MM.1S (cell line): ENCODE results near the gene HMGN2.

Source experiments
- DNase-seq: peaks from one replicate; pipeline ENCODE4 v3.0.0-alpha.2; 2015
- H2AFZ ChIP-seq: fragments of 300-600 bp; sonication (generic); 2 replicates; pipeline ENCODE4 v1.6.0; 2016; ENCODE audit warnings: antibody characterized with exemption, low read length
- H3F3A ChIP-seq: fragments of 300-600 bp; sonication (generic); 2 replicates; pipeline ENCODE4 v1.6.1; 2016; ENCODE audit warnings: mild to moderate bottlenecking, antibody characterized with exemption, low read length, moderate library complexity, mixed read lengths; ENCODE audit not compliant: insufficient read depth
- H3K27ac ChIP-seq: fragments of 300-600 bp; sonication (generic); 2 replicates; pipeline ENCODE4 v1.5.1; 2016; ENCODE audit warnings: mild to moderate bottlenecking, low read length
- H3K27me3 ChIP-seq: fragments of 300-600 bp; sonication (generic); replicated peaks from 2 replicates; pipeline ENCODE4 v1.6.0; 2016; ENCODE audit warnings: low read length; ENCODE audit not compliant: insufficient read depth
- H3K36me3 ChIP-seq: fragments of 300-600 bp; sonication (generic); replicated peaks from 2 replicates; pipeline ENCODE4 v1.6.1; 2016; ENCODE audit warnings: mild to moderate bottlenecking, low read length, mixed read lengths; ENCODE audit not compliant: insufficient read depth
- H3K4me1 ChIP-seq: fragments of 300-600 bp; sonication (generic); 2 replicates; pipeline ENCODE4 v1.6.1; 2016; ENCODE audit warnings: low read length, mixed read lengths
- H3K4me2 ChIP-seq: fragments of 300-600 bp; sonication (generic); 2 replicates; pipeline ENCODE4 v1.6.0; 2016; ENCODE audit warnings: low read depth, low read length
- H3K4me3 ChIP-seq: fragments of 300-600 bp; sonication (generic); 2 replicates; pipeline ENCODE4 v1.5.1; 2016; ENCODE audit warnings: low read length, mixed read lengths
- H3K79me2 ChIP-seq: fragments of 300-600 bp; sonication (generic); 2 replicates; pipeline ENCODE4 v1.6.1; 2016; ENCODE audit warnings: mixed run types, low read length, mixed read lengths
- H3K9ac ChIP-seq: fragments of 300-600 bp; sonication (generic); 2 replicates; pipeline ENCODE4 v1.6.1; 2016; ENCODE audit warnings: low read length, mixed read lengths
- H3K9me2 ChIP-seq: fragments of 300-600 bp; sonication (generic); replicated peaks from 2 replicates; pipeline ENCODE4 v1.6.1; 2016; ENCODE audit warnings: mild to moderate bottlenecking, low read length, mixed read lengths; ENCODE audit not compliant: insufficient read depth
- H3K9me3 ChIP-seq: fragments of 300-600 bp; sonication (generic); replicated peaks from 2 replicates; pipeline ENCODE4 v1.6.1; 2016; ENCODE audit warnings: mild to moderate bottlenecking, low read length, mixed read lengths; ENCODE audit not compliant: insufficient read depth
- H4K20me1 ChIP-seq: fragments of 300-600 bp; sonication (generic); 2 replicates; pipeline ENCODE4 v1.6.1; 2016; ENCODE audit warnings: mild to moderate bottlenecking, low read length, moderate library complexity, mixed read lengths; ENCODE audit not compliant: insufficient read depth
- EZH2 ChIP-seq: fragments of 300-600 bp; sonication (generic); optimal IDR thresholded peaks from 2 replicates; pipeline ENCODE3; 2017; ENCODE audit warnings: low read depth, mild to moderate bottlenecking, antibody characterized with exemption, low read length, mixed read lengths
- EZH2phosphoT487 ChIP-seq: fragments of 300-600 bp; sonication (generic); IDR thresholded peaks from 2 replicates; pipeline ENCODE4 v1.6.1; 2018; ENCODE audit warnings: antibody characterized with exemption, low read length
- TF ChIP-seq, protein P1 (sequence below): fragments of 300-600 bp; sonication (generic); IDR thresholded peaks from 2 replicates; pipeline ENCODE4 v1.5.1; 2016; ENCODE audit warnings: antibody characterized with exemption, low read length, mixed read lengths

Gene HMGN2

DNA sequence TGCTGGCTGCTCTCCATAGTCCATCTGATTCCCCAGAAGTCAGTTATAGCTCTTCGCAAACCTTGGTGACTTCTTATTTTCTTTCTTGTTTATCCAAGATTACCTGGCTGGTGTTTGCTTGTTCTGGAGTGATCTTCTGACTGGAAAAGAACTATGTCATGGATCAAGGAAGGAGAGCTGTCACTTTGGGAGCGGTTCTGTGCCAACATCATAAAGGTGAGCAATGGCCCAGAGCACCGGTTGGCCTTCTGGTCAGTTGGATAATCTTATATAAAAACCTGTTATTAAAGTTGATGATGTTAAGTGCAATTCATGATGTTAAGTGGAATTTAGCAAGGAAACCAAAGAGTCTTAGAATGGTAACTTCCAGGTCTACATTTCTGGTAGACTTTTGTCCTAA is 39.4 kb upstream of the HMGN2 start:
- no peak for DNase-seq
- H3F3A ChIP-seq: 0 out of 2 replicates have a peak, but pooled peaks cover 3% of the 10 kb centered on the region
- TF ChIP-seq, protein P1, sequence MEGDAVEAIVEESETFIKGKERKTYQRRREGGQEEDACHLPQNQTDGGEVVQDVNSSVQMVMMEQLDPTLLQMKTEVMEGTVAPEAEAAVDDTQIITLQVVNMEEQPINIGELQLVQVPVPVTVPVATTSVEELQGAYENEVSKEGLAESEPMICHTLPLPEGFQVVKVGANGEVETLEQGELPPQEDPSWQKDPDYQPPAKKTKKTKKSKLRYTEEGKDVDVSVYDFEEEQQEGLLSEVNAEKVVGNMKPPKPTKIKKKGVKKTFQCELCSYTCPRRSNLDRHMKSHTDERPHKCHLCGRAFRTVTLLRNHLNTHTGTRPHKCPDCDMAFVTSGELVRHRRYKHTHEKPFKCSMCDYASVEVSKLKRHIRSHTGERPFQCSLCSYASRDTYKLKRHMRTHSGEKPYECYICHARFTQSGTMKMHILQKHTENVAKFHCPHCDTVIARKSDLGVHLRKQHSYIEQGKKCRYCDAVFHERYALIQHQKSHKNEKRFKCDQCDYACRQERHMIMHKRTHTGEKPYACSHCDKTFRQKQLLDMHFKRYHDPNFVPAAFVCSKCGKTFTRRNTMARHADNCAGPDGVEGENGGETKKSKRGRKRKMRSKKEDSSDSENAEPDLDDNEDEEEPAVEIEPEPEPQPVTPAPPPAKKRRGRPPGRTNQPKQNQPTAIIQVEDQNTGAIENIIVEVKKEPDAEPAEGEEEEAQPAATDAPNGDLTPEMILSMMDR: no peak
- TF ChIP-seq EZH2 (no peak), EZH2phosphoT487 (no peak)
- no peaks in the 10 kb centered on the region for H4K20me1 ChIP-seq
- no peaks in the 10 kb centered on the region for H3K9me2 ChIP-seq
- no peaks in the 10 kb centered on the region for H3K9me3 ChIP-seq
- peak overlapping the region; percentile 78 for H3K4me3 ChIP-seq
- H3K79me2 ChIP-seq: peaks cover 20% of the 10 kb centered on the region
- peak overlapping the region; percentile 87 for H3K4me2 ChIP-seq
- H2AFZ ChIP-seq: peak overlapping the region; percentile 83
- peaks cover 13% of the 10 kb centered on the region for H3K27me3 ChIP-seq
- peak overlapping the region; percentile 33; the same call in 1 of the 2 replicates for H3K27ac ChIP-seq
- H3K9ac ChIP-seq: peak overlapping the region; percentile 71
- peaks cover 8% of the 10 kb centered on the region; the same call in 1 of the 2 replicates for H3K4me1 ChIP-seq
- 0 out of 2 replicates have a peak, but pooled peaks cover 4% of the 10 kb centered on the region for H3K36me3 ChIP-seq

DNA sequence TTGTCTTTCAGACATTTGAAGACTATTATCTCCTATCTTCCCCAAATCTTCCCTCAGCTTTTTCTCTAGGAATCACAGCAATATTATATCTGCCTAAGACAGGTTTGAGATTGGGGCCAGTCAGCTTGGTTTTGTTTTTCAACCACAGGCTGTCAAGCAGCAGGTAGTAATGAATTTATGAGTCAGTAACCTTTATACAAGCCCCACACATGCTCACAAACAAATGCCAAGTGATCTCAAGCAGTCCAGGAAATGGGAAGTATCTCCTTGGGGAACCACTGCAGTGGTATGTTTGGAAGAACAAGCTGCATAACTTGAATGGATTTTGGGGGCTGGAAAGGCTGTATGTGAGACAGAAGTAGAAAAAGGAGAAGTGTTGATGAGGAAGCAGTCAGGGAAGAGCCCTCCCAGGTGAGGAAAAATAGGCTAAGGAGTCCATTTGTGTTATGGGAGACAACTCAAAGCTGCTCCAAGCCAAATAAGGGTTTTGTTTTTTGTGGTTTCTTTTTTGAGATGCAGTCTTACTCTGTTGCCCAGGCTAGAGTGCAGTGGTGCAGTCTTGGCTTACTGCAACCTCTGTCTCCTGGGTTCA is 38.0 kb upstream of the HMGN2 start:
- H3K4me3 ChIP-seq: no peak overlapping the region

DNA sequence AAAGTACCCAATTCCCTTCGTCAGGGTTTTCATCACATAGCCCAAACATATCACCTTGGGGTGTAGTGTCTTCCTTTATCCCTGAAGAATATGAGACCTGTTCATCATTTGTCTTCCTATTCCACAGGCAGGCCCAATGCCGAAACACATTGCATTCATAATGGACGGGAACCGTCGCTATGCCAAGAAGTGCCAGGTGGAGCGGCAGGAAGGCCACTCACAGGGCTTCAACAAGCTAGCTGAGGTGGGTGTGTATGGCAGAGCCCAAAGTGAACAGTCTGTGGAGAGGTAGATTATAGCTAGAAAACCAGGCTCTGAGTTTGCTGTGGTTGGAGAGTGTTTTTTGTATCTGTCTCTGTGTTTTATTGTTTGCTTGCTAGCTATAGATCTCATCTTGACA is 34.2 kb upstream of the HMGN2 start:
- peaks cover 4% of the 10 kb centered on the region; the same call in 1 of the 2 replicates for H3K36me3 ChIP-seq
- H3K4me3 ChIP-seq: no peak overlapping the region
- no peak overlapping the region for H3K27ac ChIP-seq
- H3K4me1 ChIP-seq: peaks cover 4% of the 10 kb centered on the region; the same call in 1 of the 2 replicates
- H3K9ac ChIP-seq: no peak overlapping the region
- TF ChIP-seq EZH2phosphoT487 (no peak), EZH2 (no peak)
- TF ChIP-seq, protein P1: no peak
- H3K9me2 ChIP-seq: no peaks in the 10 kb centered on the region
- H4K20me1 ChIP-seq: no peaks in the 10 kb centered on the region
- no peaks in the 10 kb centered on the region for H3K9me3 ChIP-seq
- H3K79me2 ChIP-seq: peaks cover 14% of the 10 kb centered on the region
- DNase-seq: no peak
- no peak overlapping the region for H2AFZ ChIP-seq
- H3F3A ChIP-seq: no peaks in the 10 kb centered on the region
- H3K4me2 ChIP-seq: no peak overlapping the region
- H3K27me3 ChIP-seq: no peaks in the 10 kb centered on the region

More for the DNA sequence above, 38.0 kb upstream of the HMGN2 start:
- Histone ChIP-seq H3K9me3 (no peaks in the 10 kb centered on the region), H3K27me3 (peaks cover 12% of the 10 kb centered on the region), H3K9me2 (no peaks in the 10 kb centered on the region), H4K20me1 (no peaks in the 10 kb centered on the region), H3K9ac (no peak overlapping the region), H3K4me1 (peaks cover 8% of the 10 kb centered on the region; the same call in 1 of the 2 replicates), H3K36me3 (0 out of 2 replicates have a peak, but pooled peaks cover 4% of the 10 kb centered on the region), H2AFZ (no peak overlapping the region), H3K27ac (no peak overlapping the region), H3F3A (0 out of 2 replicates have a peak, but pooled peaks cover 3% of the 10 kb centered on the region), H3K4me2 (no peak overlapping the region), H3K79me2 (peaks cover 20% of the 10 kb centered on the region)
- TF ChIP-seq EZH2phosphoT487 (no peak), EZH2 (no peak)
- TF ChIP-seq, protein P1: no peak
- DNase-seq: no peak
